ENCODE data around the gene TASOR2.
A peak's percentile ranks its signal among the peaks of the same experiment; 100 is the strongest.

TASOR2 gene

GRCh38 chr10:5684318-5684970 is at the start of gene TASOR2:
Gene TASOR2, plus strand, starts transcription at chr10:5684838. Its CDS starts 35,805 bp downstream, at chr10:5720643.
- DNase-seq: peak; percentile 98

GRCh38 chr10:5634918-5635317 is 49.7 kb upstream of the TASOR2 start:
- DNase-seq: no peak

- no peak for DNase-seq
Observed at GRCh38 chr10:5638494-5638893, 46.1 kb upstream of the TASOR2 start.

- DNase-seq: no peak
Observed at GRCh38 chr10:5639066-5639465, 45.6 kb upstream of the TASOR2 start.

- DNase-seq: no peak
Observed at GRCh38 chr10:5640036-5640435, 44.6 kb upstream of the TASOR2 start.

- no peak for DNase-seq
Observed at GRCh38 chr10:5640501-5640900, 44.1 kb upstream of the TASOR2 start.

- no peak for DNase-seq
Observed at GRCh38 chr10:5641501-5641900, 43.1 kb upstream of the TASOR2 start.

- DNase-seq: no peak
Observed at GRCh38 chr10:5643346-5644067, 41.1 kb upstream of the TASOR2 start.

- no peak for DNase-seq
Observed at GRCh38 chr10:5644930-5645329, 39.7 kb upstream of the TASOR2 start.

GRCh38 chr10:5645375-5645774 is 39.3 kb upstream of the TASOR2 start:
- DNase-seq: no peak

GRCh38 chr10:5645944-5646617 is 38.6 kb upstream of the TASOR2 start:
- DNase-seq: no peak

GRCh38 chr10:5647507-5648240 is 37.0 kb upstream of the TASOR2 start:
- no peak for DNase-seq

- no peak for DNase-seq
Observed at GRCh38 chr10:5648494-5649457, 35.9 kb upstream of the TASOR2 start.

- DNase-seq: no peak
Observed at GRCh38 chr10:5649746-5650145, 34.9 kb upstream of the TASOR2 start.

- DNase-seq: no peak
Observed at GRCh38 chr10:5650664-5651387, 33.8 kb upstream of the TASOR2 start.

GRCh38 chr10:5651388-5651764 is 33.3 kb upstream of the TASOR2 start:
- no peak for DNase-seq

GRCh38 chr10:5652746-5653145 is 31.9 kb upstream of the TASOR2 start:
- no peak for DNase-seq

- no peak for DNase-seq
Observed at GRCh38 chr10:5654218-5654755, 30.4 kb upstream of the TASOR2 start.

- no peak for DNase-seq
Observed at GRCh38 chr10:5655121-5655520, 29.5 kb upstream of the TASOR2 start.

GRCh38 chr10:5656737-5657579 is 27.7 kb upstream of the TASOR2 start:
- no peak for DNase-seq

Measured in CD4-positive, alpha-beta T cell treated with Interleukin-21 for 1 hour (primary cell).